Superior temporal gyrus (tissue), 1 donor: ENCODE measurements around the gene AUTS2.

Experiments used
- DNase-seq: peaks from one replicate; pipeline ENCODE4 v3.0.0-alpha.2; 2016; ENCODE audit errors: extremely low spot score

Gene AUTS2

DNA sequence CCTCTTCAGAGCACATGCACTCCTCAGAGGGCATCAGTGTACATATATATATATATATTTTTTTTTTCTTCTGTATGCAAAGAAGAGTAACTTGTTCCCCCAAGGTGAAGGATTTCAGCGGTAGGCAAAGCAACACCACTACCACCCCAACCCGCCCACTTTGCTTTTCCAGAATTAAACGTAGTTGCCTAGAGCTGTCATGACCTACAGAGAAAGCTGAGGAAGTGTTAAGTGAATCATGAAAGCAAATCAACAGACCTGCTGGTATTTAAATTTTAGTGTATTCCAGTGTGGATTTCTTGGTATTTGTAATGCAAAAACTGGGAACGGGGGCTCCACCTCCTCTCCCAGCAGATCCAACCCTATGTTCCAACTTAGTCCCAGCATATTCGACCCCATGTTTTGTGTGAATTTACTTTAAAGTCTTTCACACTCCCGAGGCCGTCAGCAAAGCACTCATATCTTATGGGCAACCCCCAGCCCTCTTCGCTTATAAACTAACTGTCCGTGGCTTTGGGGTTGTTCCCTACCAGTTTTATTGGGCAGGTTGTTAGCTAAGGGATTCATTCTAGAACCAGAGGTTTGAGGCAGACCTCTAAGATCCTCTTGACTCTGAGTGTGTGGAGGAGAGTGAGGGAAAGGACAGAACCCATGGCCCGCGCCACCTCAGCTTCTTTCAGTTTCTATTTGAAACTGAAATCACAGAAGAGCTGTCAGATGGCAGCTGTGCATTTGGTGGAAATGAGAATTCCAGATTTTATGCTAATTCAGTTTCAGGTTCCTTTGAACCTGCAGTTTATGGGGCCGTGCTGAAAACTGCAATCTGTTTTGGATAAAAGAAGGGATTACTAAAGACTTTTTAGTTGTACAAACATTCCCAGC lies 1083.4 kb downstream of the AUTS2 start:
- DNase-seq, result no peak

DNA sequence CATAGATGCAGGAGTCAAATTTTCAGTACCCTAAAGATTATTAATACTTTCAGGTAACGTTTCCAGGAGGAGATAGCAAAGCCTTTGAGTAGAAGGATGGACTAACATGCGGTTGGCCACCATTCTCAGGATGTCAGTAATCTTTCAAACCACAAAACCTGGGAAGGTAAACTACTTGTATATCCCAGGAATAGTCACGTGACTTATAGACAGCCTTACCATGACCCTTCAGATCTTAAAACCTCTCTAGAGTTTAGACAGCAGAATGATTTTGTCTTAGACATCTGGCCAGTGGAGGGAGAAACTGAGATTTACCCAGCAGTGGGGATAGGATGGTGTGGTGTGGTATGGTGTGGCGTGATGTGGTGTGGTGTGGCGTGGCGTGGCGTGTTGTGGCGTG lies 1085.9 kb downstream of the AUTS2 start:
- DNase-seq, result no peak

DNA sequence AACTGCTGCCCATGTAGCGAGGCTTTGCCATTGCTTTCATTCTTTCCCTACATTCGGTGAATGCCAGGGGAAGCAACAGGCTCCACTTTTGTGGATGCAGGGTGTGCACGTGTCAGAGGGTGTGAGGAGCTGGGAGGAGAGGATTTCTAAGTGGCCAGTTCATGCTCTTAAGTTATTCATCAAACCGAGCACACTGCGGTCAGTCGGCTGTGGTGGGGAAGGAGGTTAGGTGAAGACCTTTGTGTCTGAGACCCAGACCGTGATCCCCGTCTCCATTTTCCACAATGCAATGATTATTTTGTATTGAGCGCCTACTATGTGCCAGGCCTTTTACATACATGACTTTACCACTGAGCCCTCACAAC lies 1095.0 kb downstream of the AUTS2 start:
- DNase-seq, result no peak

DNA sequence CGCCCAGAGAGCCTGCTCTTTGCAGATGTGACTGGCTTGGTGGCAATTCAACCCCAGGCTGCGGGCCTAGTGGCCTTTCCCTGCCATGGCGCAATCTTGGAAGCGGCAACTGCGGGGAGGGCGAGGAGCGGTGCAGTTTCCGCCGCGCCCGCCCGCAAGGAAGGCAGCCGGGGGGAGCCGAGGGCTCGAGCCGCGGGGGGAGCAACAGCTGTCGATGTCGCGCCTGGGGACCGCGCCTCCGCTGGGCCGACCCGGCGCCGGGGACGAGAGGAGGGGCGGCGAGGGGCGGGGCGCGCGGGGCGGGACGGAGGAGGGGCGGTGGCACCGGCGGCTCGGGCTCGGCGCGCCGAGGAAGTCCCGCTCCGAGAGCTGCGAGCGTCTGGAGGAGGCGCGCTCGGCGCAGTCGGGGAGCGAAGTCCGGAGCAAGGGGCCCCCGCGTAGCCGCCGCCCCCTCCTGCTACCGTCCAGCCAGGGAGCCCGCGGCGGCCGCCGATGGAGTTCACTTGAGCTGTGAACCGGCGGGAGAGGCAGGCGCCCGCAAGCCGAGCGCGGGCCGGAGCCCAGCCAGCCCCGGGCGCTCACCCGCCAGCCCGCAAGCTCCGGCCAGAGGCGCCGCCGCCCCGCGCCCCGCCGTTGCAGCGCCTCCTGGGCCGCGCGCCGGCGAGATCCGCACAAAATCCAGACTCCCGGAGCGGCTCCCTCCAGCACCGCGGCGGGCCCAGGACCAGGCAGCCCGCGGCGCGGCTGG lies 1095.6 kb downstream of the AUTS2 start:
- peak; percentile 38 for DNase-seq

DNA sequence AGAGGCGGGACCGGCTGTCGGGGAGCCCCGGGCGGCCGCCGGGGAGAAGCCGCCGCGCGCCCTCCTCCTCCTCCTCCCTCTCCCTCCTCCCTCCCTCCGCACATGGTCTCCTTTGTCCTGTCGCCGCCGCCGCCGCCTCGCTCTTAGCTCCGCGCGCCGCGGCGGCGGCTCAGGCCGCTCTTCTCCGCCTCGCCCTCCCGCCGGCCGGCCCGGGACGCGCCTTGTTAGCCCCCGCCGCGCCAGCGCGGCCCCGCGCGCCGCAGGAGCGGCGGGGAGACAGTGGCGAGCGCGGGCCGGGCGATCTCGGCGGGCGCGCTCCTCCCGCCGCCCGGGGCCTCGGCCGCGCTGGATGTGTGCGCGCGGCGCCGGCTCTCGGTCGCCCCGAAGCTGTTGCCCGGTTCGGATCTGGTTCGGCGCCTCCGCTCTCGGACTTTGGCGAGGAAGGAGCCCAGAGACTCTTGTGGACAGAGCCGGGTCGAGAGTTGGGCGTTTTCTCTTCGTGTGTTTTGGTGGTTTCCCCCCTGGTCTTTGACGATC lies 1096.2 kb downstream of the AUTS2 start:
- no peak for DNase-seq

DNA sequence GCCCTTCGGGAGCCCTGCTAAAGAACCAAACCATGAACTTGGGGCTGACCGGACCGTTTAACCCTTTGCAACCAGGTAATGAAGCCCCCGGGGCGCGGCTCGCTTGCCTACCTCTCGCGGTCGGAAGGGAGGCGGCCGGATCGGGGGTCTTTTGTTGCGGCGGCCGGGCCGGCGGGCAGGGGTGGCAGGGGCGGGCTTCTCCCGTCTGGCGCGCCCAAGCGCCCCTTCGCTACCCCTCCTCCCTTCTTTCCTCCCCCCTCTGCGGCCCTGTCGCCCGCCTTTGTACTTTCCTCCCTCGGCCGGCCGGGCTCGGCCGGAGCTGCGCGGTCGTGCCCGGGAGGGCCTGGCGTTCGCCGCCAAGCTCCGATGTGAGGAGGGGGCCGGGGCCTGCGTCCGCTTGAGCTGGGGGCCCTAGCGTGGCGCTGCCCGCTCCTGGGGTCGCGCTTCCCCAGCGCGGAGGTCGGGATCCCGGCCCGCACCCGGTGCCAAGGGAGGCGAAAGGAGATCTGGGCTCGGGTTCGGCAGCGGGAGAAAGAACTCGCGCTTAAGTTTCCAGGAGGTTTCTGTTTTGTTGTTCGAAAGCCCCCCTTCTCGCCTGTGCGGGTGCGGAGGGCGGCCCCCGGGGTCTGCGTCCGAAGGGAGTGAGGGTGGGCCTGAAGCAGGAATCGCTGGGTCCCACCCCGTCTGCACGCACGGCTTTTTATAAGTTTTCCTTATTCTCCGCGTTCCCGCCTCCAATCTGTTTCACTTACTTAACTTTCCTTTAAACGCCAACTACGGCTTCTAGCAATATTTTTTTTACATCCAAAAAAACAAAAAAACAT lies 1096.9 kb downstream of the AUTS2 start:
- DNase-seq, result no peak

- no peak for DNase-seq
Measured at GRCh38 chr7:70695795-70696083, 1097.5 kb downstream of the AUTS2 start.

DNA sequence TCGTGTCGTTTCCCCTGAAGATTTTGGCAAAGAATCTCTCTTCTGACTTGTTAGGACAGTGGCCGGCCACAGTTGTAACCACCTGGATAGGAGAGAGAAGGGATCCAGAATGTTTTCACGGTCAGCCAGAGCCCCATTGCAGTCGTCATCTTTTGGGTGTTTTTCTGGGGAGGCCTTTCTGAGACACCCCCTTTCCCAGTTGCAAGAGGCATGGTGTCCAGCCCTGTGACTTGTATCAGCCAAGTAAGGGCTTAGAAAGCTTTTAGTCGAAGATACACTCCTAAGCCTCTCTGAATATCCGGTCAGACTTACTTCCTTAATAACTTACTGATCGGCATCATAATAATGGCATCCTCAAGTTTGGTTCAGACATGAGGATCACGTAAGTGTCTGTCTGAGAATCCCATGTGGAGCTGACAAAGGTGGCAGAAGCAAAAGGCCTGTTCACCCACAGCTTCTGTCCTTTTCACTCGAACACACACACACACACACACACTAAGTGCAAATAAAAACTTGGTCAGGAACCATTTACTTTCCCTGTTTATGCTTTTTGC lies 1098.0 kb downstream of the AUTS2 start:
- DNase-seq, result peak; percentile 47

DNA sequence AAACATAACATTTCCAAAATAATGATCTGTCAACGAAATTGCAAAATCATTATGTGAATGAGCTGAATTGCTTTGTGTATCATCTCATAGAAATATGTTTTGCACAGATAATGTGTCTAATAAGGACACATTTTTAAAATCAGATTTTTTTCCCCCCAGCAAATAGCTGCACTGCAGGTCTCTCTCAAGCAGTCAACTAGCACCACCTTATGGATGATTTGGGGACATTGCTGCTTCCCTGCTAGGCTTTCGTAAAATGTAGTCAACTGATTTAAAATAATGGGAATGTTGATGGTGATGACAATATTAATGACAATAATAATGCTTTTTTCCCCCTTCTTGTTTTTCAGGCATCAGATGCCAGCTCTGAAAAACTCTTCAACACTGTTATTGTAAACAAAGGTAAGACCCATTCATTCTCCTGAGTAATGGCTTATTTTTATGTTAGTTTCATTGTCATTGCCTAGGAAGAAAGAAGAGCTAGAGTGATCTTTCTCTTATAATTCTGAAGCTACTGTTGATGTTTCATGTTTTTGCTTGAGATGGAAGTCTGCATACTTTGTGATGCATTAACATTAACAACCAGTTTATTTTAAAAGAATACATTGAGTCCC lies 1100.1 kb downstream of the AUTS2 start:
- peak; percentile 88 for DNase-seq

DNA sequence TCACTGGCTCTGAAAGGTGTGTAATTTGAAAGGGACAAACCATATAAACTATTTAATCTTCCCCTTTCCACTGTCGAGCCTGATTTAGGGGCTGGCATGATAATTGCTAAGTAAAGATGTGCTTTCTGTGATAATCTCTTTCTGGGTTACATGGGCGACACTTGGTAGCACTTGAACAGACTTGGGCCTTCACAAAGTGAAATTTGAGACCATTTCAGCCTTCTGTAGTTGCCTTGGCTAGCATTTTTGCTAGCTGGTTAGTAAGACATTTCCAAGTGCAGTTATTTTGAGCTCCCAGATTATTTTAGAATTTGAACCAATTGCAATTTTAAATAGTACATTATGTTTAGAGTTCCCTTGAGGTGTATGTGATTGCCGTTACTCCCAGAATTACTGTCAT lies 1101.0 kb downstream of the AUTS2 start:
- no peak for DNase-seq

- DNase-seq, result no peak
Measured at GRCh38 chr7:70700055-70700940, 1102.0 kb downstream of the AUTS2 start.

DNA sequence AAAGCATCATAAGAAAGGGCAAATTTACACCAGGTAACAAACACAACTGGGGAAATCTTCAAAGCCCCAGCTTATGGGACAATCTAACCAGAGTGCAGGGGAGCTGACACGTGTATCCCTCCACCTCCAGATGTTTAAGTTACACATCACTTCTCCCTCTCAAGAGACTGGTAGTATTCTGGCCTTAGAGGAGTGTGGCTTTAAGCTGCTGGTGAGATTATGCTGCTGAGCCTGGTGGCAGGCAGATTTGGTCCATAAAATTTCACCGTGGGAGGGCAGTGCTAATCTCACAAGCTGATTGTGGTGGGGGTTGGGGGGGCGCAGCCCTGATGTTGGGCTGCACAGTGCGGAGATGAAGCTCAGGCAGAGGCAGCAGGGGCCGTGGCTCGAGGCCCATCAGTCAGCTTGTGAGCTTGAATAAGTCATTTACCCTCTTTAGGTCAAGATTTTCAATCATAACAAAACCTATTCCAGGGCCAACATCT lies 1102.7 kb downstream of the AUTS2 start:
- no peak for DNase-seq

DNA sequence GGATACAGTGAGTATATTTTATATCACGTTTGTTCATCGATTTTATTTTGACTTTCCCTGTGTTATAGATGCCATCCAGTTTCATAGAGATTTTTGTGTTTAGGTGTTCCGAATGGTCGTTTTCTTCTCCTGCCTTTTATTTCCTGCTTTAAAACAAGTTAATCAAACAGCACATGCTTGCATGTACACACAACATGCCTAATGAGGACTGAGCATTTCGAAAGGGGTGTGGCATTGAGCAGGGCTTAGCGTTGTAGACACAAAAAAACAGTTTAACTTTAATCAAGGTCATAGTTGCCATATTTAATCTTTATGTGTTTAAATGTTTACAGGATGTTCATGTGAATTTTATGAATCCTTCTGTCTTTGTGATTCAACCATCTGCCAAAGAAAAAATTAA lies 1103.2 kb downstream of the AUTS2 start:
- DNase-seq, result no peak

DNA sequence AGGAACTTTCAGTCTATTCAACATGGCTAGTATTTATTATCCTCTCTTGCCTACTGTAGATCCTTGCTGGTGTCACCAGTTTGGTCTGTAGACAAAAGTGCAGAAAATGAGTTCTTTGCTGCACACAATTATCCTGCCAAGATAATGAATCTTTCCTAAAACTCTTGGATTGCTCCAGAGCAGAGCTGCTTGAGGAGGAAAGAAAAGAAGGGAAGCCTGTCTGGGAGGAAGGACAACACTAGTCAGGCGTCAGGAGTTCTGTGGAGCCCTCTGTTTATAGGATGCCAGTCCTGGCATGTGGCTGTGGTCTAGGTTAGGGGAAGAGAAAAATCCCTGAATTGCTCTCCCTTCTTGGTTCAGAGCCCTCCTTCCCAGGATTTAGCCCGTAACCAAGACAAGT lies 1103.7 kb downstream of the AUTS2 start:
- no peak for DNase-seq

DNA sequence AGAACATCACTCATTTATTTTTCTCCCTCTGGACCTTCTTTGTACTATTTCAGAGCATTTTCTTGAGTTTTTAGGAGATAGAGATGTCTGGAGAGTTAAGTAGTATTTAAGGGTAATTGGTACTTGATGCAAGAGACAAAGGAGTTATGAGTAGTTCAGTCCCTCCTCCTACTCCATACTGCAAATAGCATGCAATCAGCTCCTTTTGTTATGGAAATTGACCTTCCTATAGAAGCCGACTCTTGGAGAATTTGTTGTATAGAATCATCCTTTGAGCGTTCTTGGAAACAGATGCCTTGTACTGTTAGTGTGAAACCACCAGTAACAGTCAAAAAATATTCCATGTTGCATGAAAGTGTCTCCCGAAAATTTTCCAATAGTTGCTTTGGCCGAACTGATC lies 1105.5 kb downstream of the AUTS2 start:
- no peak for DNase-seq

DNA sequence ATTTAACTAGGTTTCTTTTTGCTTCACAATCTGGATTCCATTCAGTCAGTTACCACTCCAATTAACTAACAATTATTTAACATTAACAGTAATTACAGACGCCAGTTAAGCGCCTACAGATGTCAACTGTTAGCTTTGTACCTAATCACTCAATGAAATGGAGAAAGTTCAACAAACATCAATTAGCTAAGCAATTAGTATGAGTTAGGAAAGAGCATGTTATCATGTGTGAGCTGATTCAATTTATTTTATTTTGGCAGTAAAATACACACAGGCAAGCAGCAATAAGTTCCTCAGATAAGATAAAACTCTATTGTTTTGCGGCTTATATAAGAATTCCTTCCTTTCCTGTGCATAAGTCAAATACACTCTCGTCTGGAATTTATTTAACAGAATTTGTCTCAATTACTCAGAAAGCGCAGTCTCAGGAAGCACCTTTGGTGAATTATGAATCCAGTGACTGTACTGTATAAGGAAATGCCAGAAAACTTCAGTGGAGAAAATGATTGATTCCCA lies 1106.6 kb downstream of the AUTS2 start:
- no peak for DNase-seq

DNA sequence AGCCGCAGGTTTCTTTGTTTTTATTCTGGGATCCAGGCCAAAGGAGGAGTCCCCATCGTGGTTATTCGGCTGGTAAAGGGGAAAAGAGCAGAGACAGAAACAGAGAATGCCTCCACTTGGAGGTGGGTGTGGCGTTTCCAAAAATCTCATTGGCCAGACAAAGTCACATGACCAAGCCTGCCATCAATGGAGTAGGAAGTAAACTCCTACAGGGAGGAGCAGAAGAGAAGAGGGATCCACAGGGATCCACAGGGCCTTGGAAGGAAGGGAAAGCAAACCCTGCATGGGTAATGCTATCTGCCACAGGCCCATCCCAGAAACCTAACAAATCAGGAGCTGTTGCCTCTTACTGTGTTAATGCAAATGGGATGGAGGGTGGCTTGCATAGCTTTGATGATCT lies 1107.9 kb downstream of the AUTS2 start:
- DNase-seq, result no peak

DNA sequence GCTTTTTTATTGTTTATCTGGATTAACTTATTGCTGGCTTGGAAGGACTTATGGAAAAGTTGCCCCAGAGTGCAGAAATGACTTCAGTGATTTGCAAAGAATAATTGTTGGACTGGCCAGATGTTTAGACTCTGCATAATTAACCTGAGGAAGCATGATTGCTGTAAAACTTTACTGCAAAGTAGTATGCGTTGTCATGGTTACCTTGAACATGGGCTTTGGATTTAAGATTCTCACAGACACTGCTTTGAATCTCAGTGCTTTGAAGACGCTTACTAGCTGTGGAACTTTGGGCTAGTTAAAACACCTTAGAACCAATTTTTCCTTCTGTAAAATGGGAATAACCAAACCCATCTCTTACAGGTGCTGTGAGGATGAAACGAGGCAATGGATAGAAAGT lies 1108.4 kb downstream of the AUTS2 start:
- DNase-seq, result no peak

- no peak for DNase-seq
Measured at GRCh38 chr7:70707823-70708243, 1109.6 kb downstream of the AUTS2 start.

DNA sequence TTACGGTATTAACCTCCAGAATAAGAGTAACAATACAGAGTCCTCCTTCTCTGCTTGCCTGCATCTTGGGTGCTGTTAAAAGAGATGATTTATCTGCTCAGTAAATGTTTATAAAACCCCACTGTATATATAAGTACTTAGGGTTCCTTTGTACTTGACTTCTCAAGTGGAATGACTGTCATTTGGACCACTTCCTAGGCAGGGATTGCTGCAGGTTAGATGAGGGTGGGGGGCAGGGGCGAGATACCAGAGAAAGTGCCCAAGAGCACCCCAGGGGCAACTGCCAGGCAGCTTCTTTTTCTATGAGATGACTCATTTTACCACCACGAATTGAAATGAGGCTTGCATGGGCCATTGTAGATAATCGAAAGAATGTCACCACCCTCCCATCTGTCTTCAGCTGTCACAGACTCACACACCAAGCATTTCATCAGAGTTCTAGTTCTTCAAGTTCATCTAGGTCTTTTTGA lies 1111.8 kb downstream of the AUTS2 start:
- no peak for DNase-seq
